Measurements from ENCODE around the gene GAS2L3. TPM values are rescaled to one million over a fixed set of nuclear protein-coding genes. Genes with fewer than 3 reads are reported as not detected.
A peak's percentile ranks its signal among the peaks of the same experiment; 100 is the strongest.

GAS2L3 gene
- total and polyA plus RNA-seq, 2 of the 13 experiments (the other 11 are each of a cell fraction or from before 2014, with no cell fraction given): 7.0 to 20.8 TPM

GRCh38 chr12:100593490-100593889 is 20.0 kb downstream of the GAS2L3 start:
- Histone ChIP-seq H3K9me3 (ENCODE audit: low read length) (peaks cover 4% of the 10 kb centered on the region; the same call in 1 of the 2 replicates), H3K27me3 (ENCODE audit: control insufficient read depth in 1 of 2, insufficient read depth in 2 of 2, low read length in 2 of 2) (no peaks in the 10 kb centered on the region), H2AFZ (ENCODE audit: low read length) (no peak overlapping the region), H3K4me1 (ENCODE audit: insufficient read depth, low read length) (peaks cover 31% of the 10 kb centered on the region), H3K4me3 (replicated peaks in 1 of 3; ENCODE audit: insufficient read depth in 1 of 3, low read depth in 2 of 3, low read length in 3 of 3) (peak overlapping the region in 2 of 3 experiments; percentile 29 to 34; a peak in 3 of 6 replicates), H3K79me2 (ENCODE audit: insufficient read depth, low read length) (peaks cover 15% of the 10 kb centered on the region), H3K27ac (ENCODE audit: extremely low read length, insufficient read depth, low read length) (peak overlapping the region; percentile 63), H3K4me2 (ENCODE audit: low read depth, low read length) (peak overlapping the region; percentile 60), H3K9ac (ENCODE audit: insufficient read depth, low read depth, low read length) (peak overlapping the region; percentile 56), H3K36me3 (replicated peaks in 1 of 2; ENCODE audit: control insufficient read depth in 1 of 2, insufficient read depth in 2 of 2, low read length in 2 of 2) (no peaks in the 10 kb centered on the region), H4K20me1 (ENCODE audit: insufficient read depth, low read length) (no peaks in the 10 kb centered on the region)
- POLR2A ChIA-PET: no interaction called here
- 30% methylated on average over 5 of the region's 5 CpGs for WGBS (ENCODE audit: low lambda C conversion rate)
- in situ Hi-C loops (cut with HindIII; ENCODE audit: extremely low pct_ligation_motif_present, low pct_unique_long_range_greater_than_20kb): no loop called here
- BruUV-seq (replicated peaks): no TSS peak
- DNase-seq (ENCODE audit: low spot score) (peak; percentile 65), FAIRE-seq (peak; percentile 4), ATAC-seq (peak; percentile 81)
- intact Hi-C loops (cut with micrococcal nuclease; ENCODE audit: unreplicated experiment): loop anchor here (2.0 kb wide), 1 partner anchor 19 kb away; no protein-coding TSS in a partner anchor
- CTCF ChIA-PET (ENCODE audit: low intra/inter-chr PET ratio, low total read pairs): no interaction called here
- TF ChIP-seq ARID5B (CRISPR knock-in tag; IDR thresholded peaks at IDR 0.05) (peak; percentile 56), ASH2L (IDR thresholded peaks at IDR 0.05; ENCODE audit: insufficient read length, low read depth, low read length) (peak; percentile 69), ELF3 (CRISPR knock-in tag; IDR thresholded peaks at IDR 0.05) (0 out of 2 replicates have a peak, but pooled peaks have one; percentile 17), HMG20A (CRISPR knock-in tag; IDR thresholded peaks at IDR 0.05; ENCODE audit: borderline replicate concordance) (peak; percentile 26; the same call in 1 of the 2 replicates), SOX6 (IDR thresholded peaks at IDR 0.05) (no peak), SOX6 (CRISPR knock-in tag; IDR thresholded peaks at IDR 0.05) (peak; percentile 37; the same call in 1 of the 2 replicates), SOX5 (CRISPR knock-in tag; IDR thresholded peaks at IDR 0.05; ENCODE audit: borderline replicate concordance) (0 out of 2 replicates have a peak, but pooled peaks have one; percentile 41), HNF4A (CRISPR knock-in tag; IDR thresholded peaks at IDR 0.05) (peak; percentile 80), ZNF275 (CRISPR knock-in tag; IDR thresholded peaks at IDR 0.05; ENCODE audit: borderline replicate concordance) (no peak), SOX13 (IDR thresholded peaks at IDR 0.05) (no peak), SOX13 (CRISPR knock-in tag; conservative IDR thresholded peaks at IDR 0.05 in 1 of 2, IDR thresholded peaks at IDR 0.05 in 1 of 2) (peak in 1 of 2 experiments; percentile 61; a peak in 1 of 4 replicates), SAP130 (CRISPR knock-in tag; IDR thresholded peaks at IDR 0.05; ENCODE audit: low read depth) (peak; percentile 26; the same call in 1 of the 2 replicates), ZNF317 (CRISPR knock-in tag; IDR thresholded peaks at IDR 0.05) (no peak), FOXP1 (IDR thresholded peaks at IDR 0.05) (no peak), FOXP1 (CRISPR knock-in tag; IDR thresholded peaks at IDR 0.05) (peak; percentile 17; the same call in 1 of the 2 replicates), ATF1 (CRISPR knock-in tag; IDR thresholded peaks at IDR 0.05) (peak; percentile 21; the same call in 1 of the 2 replicates), MED8 (CRISPR knock-in tag; IDR thresholded peaks at IDR 0.05; ENCODE audit: insufficient replicate concordance) (no peak)
- TF ChIP-seq, protein P1, sequence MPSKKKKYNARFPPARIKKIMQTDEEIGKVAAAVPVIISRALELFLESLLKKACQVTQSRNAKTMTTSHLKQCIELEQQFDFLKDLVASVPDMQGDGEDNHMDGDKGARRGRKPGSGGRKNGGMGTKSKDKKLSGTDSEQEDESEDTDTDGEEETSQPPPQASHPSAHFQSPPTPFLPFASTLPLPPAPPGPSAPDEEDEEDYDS (CRISPR knock-in tag; IDR thresholded peaks at IDR 0.05): 0 out of 2 replicates have a peak, but pooled peaks have one; percentile 17
- TF ChIP-seq, protein P2, sequence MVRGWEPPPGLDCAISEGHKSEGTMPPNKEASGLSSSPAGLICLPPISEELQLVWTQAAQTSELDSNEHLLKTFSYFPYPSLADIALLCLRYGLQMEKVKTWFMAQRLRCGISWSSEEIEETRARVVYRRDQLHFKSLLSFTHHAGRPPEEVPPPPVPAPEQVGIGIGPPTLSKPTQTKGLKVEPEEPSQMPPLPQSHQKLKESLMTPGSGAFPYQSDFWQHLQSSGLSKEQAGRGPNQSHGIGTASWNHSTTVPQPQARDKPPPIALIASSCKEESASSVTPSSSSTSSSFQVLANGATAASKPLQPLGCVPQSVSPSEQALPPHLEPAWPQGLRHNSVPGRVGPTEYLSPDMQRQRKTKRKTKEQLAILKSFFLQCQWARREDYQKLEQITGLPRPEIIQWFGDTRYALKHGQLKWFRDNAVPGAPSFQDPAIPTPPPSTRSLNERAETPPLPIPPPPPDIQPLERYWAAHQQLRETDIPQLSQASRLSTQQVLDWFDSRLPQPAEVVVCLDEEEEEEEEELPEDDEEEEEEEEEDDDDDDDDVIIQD (CRISPR knock-in tag; IDR thresholded peaks at IDR 0.05; ENCODE audit: low read depth): peak; percentile 30; the same call in 1 of the 2 replicates
